Lower leg skin (tissue), 3 donors: ENCODE results near the gene TBX2.

Experiments used
- POLR2A ChIP-seq, 2 donors: fragments of 450-650 bp; IDR thresholded peaks; one replicate each; pipeline ENCODE4 v1.6.1; 2016 to 2017; ENCODE audit warnings: antibody characterized with exemption in 2 of 2, mild to moderate bottlenecking in 1 of 2, moderate library complexity in 1 of 2
- TF ChIP-seq, protein P1 (sequence below), 3 donors: fragments of 450-650 bp; IDR thresholded peaks; one replicate each; pipeline ENCODE4 v1.5.1; 2016; ENCODE audit warnings: antibody characterized with exemption in 3 of 3, mild to moderate bottlenecking in 3 of 3, moderate library complexity in 2 of 3

DNA sequence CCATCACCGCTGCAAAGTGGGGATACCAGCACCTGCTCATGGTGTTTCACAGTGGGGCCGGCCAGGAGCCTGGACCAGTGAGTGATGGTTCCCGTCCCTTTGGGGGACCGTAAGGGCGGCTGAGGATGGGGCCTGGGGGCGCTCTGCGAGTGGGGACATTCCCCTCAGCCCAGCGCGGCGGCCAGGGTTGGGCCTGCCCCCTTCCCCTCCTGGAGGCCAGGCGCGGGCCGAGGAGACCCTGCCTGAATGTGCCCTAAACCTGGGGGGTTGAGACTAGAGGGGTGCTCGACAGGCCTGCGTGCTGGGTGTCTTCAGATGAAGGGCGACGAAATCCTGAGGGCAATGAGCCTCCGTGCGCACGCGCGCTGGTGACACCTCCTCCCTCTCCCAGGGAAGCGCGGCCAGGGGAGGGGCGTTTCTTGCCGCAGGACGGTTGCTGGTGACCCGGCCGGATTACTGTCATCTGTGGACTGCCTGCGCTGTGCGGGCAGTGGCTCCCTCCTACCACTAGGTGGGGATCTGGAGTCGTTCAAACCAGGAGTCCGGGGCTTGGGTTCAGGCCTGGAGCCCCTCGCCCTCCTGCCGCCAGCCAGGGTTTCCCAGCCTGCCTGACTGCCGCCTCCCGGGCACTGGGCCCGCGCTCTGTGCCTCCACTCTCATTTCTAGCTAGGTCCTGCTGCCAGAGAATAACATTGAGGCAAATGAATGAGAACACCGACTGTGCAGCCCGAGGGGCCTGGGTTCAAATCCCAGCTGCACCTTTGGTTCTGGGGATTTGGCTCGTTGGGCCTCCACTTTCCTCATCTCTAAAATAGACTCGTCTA lies 17.1 kb downstream of the TBX2 start:
- TF ChIP-seq POLR2A (IDR thresholded peaks at IDR 0.05), result no peak
- TF ChIP-seq, protein P1, sequence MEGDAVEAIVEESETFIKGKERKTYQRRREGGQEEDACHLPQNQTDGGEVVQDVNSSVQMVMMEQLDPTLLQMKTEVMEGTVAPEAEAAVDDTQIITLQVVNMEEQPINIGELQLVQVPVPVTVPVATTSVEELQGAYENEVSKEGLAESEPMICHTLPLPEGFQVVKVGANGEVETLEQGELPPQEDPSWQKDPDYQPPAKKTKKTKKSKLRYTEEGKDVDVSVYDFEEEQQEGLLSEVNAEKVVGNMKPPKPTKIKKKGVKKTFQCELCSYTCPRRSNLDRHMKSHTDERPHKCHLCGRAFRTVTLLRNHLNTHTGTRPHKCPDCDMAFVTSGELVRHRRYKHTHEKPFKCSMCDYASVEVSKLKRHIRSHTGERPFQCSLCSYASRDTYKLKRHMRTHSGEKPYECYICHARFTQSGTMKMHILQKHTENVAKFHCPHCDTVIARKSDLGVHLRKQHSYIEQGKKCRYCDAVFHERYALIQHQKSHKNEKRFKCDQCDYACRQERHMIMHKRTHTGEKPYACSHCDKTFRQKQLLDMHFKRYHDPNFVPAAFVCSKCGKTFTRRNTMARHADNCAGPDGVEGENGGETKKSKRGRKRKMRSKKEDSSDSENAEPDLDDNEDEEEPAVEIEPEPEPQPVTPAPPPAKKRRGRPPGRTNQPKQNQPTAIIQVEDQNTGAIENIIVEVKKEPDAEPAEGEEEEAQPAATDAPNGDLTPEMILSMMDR (IDR thresholded peaks at IDR 0.05), result peak in 1 of 3 donors; percentile 55
